Pancreas (tissue), 10 donors: ENCODE results near the gene SPATC1L. TPM values are rescaled to one million over a fixed set of nuclear protein-coding genes. Genes with fewer than 3 reads are reported as not detected.

Experiments used
- ATAC-seq, 4 donors: fragments of 200-7000 bp; cut with Tn5 transposase; one replicate each; pipeline versions ENCODE4 v1.8.0 to v1.9.1; 2020; ENCODE audit warnings: mild to moderate bottlenecking in 4 of 4, moderate library complexity in 4 of 4
- DNase-seq, 6 donors: peaks; one replicate each; pipeline ENCODE4 v3.0.0-alpha.2; 2020
- FAIRE-seq: peaks from 2 replicates; lab custom pipeline; 2012; peaks lifted over from hg19 to GRCh38; lab: Jason Lieb, UNC
- H3K27ac ChIP-seq, 4 donors: fragments of 200-600 bp; sonication (generic); 1 replicate in 3 of 4; 2 replicates in 1 of 4; pipeline versions ENCODE4 v1.5.0 to v1.8.0; 2020
- H3K27me3 ChIP-seq, 4 donors: fragments of 200-600 bp; one replicate each; pipeline ENCODE4 v1.8.0; 2021
- H3K36me3 ChIP-seq, 3 donors: fragments of 200-600 bp; sonication (generic) in 1 of 3; one replicate each; pipeline versions ENCODE4 v1.5.0 to v1.8.0; 2020 to 2021
- H3K4me1 ChIP-seq, 3 donors: fragments of 200-600 bp; one replicate each; pipeline ENCODE4 v1.8.0; 2021
- H3K4me3 ChIP-seq, 4 donors: fragments of 200-600 bp; sonication (generic) in 2 of 4; one replicate each; pipeline versions ENCODE4 v1.5.0 to v1.8.0; 2020 to 2021
- H3K9me3 ChIP-seq, 4 donors: fragments of 200-600 bp; one replicate each; pipeline ENCODE4 v1.8.0; 2021
- CTCF ChIP-seq, 4 donors: fragments of 200-600 bp; sonication (generic) in 3 of 4; IDR thresholded peaks; one replicate each; pipeline versions ENCODE4 v1.5.0 to v1.8.0; 2021; ENCODE audit warnings: antibody characterized with exemption in 4 of 4
- WGBS, 2 donors: extraction: QIAGEN DNeasy Blood & Tissue Kit; methylation state at CpG; one replicate each; pipeline ENCODE4 v1.1.7; 2013; 5-methylcytosine and 5-hydroxymethylcytosine counted together
- intact Hi-C, 3 donors: fragments of 100-400 bp; cut with DNase I; formaldehyde crosslinking; loops; one replicate each; pipeline versions ENCODE4 v1.11.1 to v1.14.2; 2022
- polyA plus RNA-seq, 2 donors: library from polyadenylated mRNA; stranded (reverse); fragments of 200-250 nt; gene quantifications; one replicate each; pipeline ENCODE4 v1.2.3, GENCODE V29; 2013
- total RNA-seq, 6 donors: library from RNA; stranded (reverse); fragmentation: NEBNext Ultra II Directional in 4 of 6; extraction: Animal tissue kit (Norgen Biotek cat#: 25700) in 4 of 6; gene quantifications; one replicate each; pipeline versions ENCODE4 v1.2.1 to v1.2.4, GENCODE V29; 2021 to 2023
- donor health status: healthy with polysubstance abuse.
- donor health status: DM: no; HTN: no; CAD: no; lungs with moderate emphysema.
- donor health status: DM: no; HTN: no; CAD: no.
- donor health status: control.
- donor health status: control.
- donor health status: Bipolar disorder and iron deficiency.
- donor health status: DM: yes; HTN: yes; CAD: no.
- donor health status: DM: no; HTN: no; CAD: no.
- donor health status: DM: no; HTN: no; CAD: no.
- donor health status: DM: yes; HTN: yes; CAD: no.

SPATC1L gene
- total and polyA plus RNA-seq, 8 donors: 3.1 to 26.9 (median 6.5) TPM

GRCh38 chr21:46161633-46162592, 22.3 kb downstream of the SPATC1L start:
- no peak for FAIRE-seq
- WGBS, 2 donors: 75 to 94% methylated on average over 62 to 72 of the region's 72 CpGs
- Histone ChIP-seq H3K9me3 (no peaks in the 10 kb centered on the region), H3K36me3 (no peaks in the 10 kb centered on the region), H3K27me3 (no peaks in the 10 kb centered on the region), H3K4me3 (no peak overlapping the region), H3K4me1 (no peaks in the 10 kb centered on the region), H3K27ac (no peak overlapping the region)
- intact Hi-C loops: no loop called here
- no peak for ATAC-seq
- DNase-seq: peak in 5 of 6 donors; percentile 7 to 50 (median 22)
- TF ChIP-seq CTCF (IDR thresholded peaks at IDR 0.05): no peak

- Histone ChIP-seq H3K36me3 (no peaks in the 10 kb centered on the region), H3K27me3 (no peaks in the 10 kb centered on the region), H3K9me3 (no peaks in the 10 kb centered on the region), H3K27ac (no peak overlapping the region), H3K4me3 (no peak overlapping the region), H3K4me1 (no peaks in the 10 kb centered on the region)
- WGBS, 2 donors: 81 to 94% methylated on average over 56 to 72 of the region's 72 CpGs
- FAIRE-seq (no peak), ATAC-seq (no peak), DNase-seq (peak in 5 of 6 donors; percentile 12 to 68 (median 31))
- TF ChIP-seq CTCF (IDR thresholded peaks at IDR 0.05): no peak
- intact Hi-C loops: no loop called here
Measured at GRCh38 chr21:46160907-46161632, 23.2 kb downstream of the SPATC1L start.

- 90 to 97% methylated on average over 22 of the region's 22 CpGs for WGBS, 2 donors
- no peaks in the 10 kb centered on the region for H3K27me3 ChIP-seq
Measured at GRCh38 chr21:46160657-46160906, 23.7 kb downstream of the SPATC1L start.

GRCh38 chr21:46159841-46160656, 24.2 kb downstream of the SPATC1L start:
- Histone ChIP-seq H3K4me3 (no peak overlapping the region), H3K27me3 (no peaks in the 10 kb centered on the region), H3K4me1 (no peaks in the 10 kb centered on the region), H3K27ac (no peak overlapping the region), H3K36me3 (no peaks in the 10 kb centered on the region), H3K9me3 (no peaks in the 10 kb centered on the region)
- TF ChIP-seq CTCF (IDR thresholded peaks at IDR 0.05): no peak
- intact Hi-C loops: no loop called here
- DNase-seq (peak in 3 of 6 donors; percentile 6 to 47 (median 12)), FAIRE-seq (no peak), ATAC-seq (no peak)
- 90 to 95% methylated on average over 24 to 32 of the region's 32 CpGs for WGBS, 2 donors

More at GRCh38 chr21:46160657-46160906, 23.7 kb downstream of the SPATC1L start:
- intact Hi-C loops: no loop called here
- Histone ChIP-seq H3K36me3 (no peaks in the 10 kb centered on the region), H3K4me1 (no peaks in the 10 kb centered on the region), H3K27ac (no peak overlapping the region), H3K4me3 (no peak overlapping the region), H3K9me3 (no peaks in the 10 kb centered on the region)
- no peak for FAIRE-seq
- ATAC-seq: no peak
- DNase-seq: peak in 2 of 6 donors; percentile 26 to 36
- no peak for TF ChIP-seq CTCF (IDR thresholded peaks at IDR 0.05)
